ENCODE measurements around the gene USP5. TPM values are rescaled to one million over a fixed set of nuclear protein-coding genes. Genes with fewer than 3 reads are reported as not detected.

USP5 gene
- total RNA-seq, 1 experiment from 2014 or later: 308 TPM

DNA sequence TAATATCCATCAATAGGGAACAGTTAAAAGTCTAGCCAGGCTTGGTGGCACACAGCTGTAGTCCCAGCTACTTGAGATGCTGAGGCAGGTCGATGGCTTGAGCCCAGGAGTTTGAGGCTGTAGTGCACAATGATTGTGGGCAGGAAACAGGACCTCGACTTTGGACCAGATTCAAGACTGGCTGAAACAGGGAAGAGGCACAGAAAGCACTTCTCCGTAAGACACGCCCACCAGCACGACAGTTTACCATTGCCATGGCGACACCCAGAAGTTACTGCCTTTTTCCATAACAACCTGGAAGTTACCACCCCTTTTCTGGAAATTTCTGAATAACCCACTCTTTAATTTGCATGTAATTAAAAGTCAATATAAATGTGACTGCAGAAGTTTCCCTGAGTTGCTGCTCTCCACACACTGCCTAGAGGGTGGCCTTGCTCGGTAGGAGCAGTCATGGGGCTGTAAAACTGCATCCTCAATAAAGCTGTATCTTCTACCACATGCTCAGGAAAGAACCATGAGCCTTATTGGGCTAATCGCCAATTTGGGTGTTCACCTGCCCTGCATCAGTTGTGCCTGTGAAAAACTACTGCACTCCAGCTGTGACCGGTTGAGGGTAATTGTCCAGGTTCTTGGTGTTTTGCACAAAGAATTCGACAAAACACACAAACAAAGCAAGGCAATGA lies 48.0 kb downstream of the USP5 start:
- no peaks in the 10 kb centered on the region for H3K79me2 ChIP-seq (ENCODE audit: low read depth)
- H3K9me3 ChIP-seq (ENCODE audit: insufficient read depth, low read depth): no peaks in the 10 kb centered on the region
- no peak overlapping the region for H3K4me3 ChIP-seq
- TF ChIP-seq EZH2 (IDR thresholded peaks at IDR 0.05; ENCODE audit: low read depth): no peak
- TF ChIP-seq, protein P1, sequence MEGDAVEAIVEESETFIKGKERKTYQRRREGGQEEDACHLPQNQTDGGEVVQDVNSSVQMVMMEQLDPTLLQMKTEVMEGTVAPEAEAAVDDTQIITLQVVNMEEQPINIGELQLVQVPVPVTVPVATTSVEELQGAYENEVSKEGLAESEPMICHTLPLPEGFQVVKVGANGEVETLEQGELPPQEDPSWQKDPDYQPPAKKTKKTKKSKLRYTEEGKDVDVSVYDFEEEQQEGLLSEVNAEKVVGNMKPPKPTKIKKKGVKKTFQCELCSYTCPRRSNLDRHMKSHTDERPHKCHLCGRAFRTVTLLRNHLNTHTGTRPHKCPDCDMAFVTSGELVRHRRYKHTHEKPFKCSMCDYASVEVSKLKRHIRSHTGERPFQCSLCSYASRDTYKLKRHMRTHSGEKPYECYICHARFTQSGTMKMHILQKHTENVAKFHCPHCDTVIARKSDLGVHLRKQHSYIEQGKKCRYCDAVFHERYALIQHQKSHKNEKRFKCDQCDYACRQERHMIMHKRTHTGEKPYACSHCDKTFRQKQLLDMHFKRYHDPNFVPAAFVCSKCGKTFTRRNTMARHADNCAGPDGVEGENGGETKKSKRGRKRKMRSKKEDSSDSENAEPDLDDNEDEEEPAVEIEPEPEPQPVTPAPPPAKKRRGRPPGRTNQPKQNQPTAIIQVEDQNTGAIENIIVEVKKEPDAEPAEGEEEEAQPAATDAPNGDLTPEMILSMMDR (conservative IDR thresholded peaks at IDR 0.05): no peak
- no TSS peak for BruUV-seq (replicated peaks)
- intact Hi-C loops (cut with micrococcal nuclease; ENCODE audit: unreplicated experiment): no loop called here
- no peak overlapping the region for H3K4me2 ChIP-seq
- no peaks in the 10 kb centered on the region for H4K20me1 ChIP-seq (ENCODE audit: insufficient read depth)
- no peak overlapping the region for H2AFZ ChIP-seq
- H3K9me2 ChIP-seq (ENCODE audit: insufficient read depth): no peaks in the 10 kb centered on the region
- H3K36me3 ChIP-seq (ENCODE audit: low read depth): no peaks in the 10 kb centered on the region
- DNase-seq: no peak
- no peaks in the 10 kb centered on the region for H3K27me3 ChIP-seq (ENCODE audit: insufficient read depth, low read depth)
- peaks cover 28% of the 10 kb centered on the region; the same call in 1 of the 2 replicates for H3F3A ChIP-seq (ENCODE audit: insufficient read depth, low read depth)
- CTCF ChIA-PET: no interaction called here
- peaks cover 25% of the 10 kb centered on the region for H3K4me1 ChIP-seq (replicated peaks; ENCODE audit: insufficient read depth)
- no peak overlapping the region for H3K27ac ChIP-seq
- POLR2A ChIA-PET (ENCODE audit: unreplicated experiment): no interaction called here

DNA sequence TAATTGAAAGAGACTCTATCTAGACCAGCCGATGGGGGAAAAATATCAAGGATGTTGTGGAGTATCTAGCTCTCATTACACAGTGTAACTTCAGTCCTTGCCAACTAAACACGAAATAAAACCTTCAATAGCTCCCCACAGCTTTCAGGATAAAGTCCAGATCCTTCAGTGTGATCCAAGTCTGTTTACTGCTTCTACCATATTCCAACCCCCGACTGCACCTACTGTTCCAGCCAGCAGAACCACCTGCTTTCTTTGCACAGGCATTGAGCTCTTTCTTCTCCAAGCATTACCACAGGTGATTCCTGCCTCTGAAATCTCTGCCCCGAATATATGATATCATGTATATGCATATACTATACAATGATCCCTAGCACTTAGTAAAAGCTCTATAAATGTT lies 50.5 kb downstream of the USP5 start:
- CTCF ChIA-PET: interaction anchor here (0.5 to 2.2 kb wide), 4 partner anchors 11 to 751 kb away, joined by 3 to 14 read pairs (median 8); no protein-coding TSS in a partner anchor

DNA sequence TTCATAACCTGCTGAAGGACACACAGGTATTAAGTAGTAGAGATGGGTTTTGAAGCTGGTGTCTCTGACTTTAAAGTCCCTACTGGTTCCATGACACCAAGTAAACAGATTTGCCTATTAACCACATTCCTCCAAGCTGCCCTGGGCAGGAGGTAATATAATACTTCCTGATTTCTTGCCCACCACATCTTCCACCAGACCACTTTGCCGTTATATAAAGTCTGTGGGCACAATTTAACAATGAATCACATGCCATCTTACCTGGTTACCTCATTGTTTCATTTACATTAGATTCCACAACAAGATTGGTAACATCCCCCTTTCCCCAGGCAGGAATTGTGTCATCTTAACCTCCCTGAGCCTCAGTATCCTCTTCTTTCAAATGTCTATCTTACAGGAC lies 51.8 kb downstream of the USP5 start:
- Histone ChIP-seq H3K79me2 (ENCODE audit: low read depth) (no peaks in the 10 kb centered on the region), H3K4me3 (peak overlapping the region; percentile 86; the same call in 1 of the 2 replicates), H3K9me3 (ENCODE audit: insufficient read depth, low read depth) (no peaks in the 10 kb centered on the region), H3F3A (ENCODE audit: insufficient read depth, low read depth) (peaks cover 35% of the 10 kb centered on the region; the same call in 1 of the 2 replicates), H3K9me2 (ENCODE audit: insufficient read depth) (no peaks in the 10 kb centered on the region), H3K36me3 (ENCODE audit: low read depth) (no peaks in the 10 kb centered on the region), H4K20me1 (ENCODE audit: insufficient read depth) (no peaks in the 10 kb centered on the region), H3K4me1 (replicated peaks; ENCODE audit: insufficient read depth) (peaks cover 22% of the 10 kb centered on the region), H3K4me2 (peak overlapping the region; percentile 97), H2AFZ (peak overlapping the region; percentile 97), H3K27ac (0 out of 2 replicates have a peak overlapping the region, but pooled peaks have one; percentile 1), H3K27me3 (ENCODE audit: insufficient read depth, low read depth) (no peaks in the 10 kb centered on the region)
- intact Hi-C loops (cut with micrococcal nuclease; ENCODE audit: unreplicated experiment): loop anchor here (2.0 kb wide), 1 partner anchor 51 kb away; the partner anchor contains the start of gene USP5
- TF ChIP-seq, protein P1 (conservative IDR thresholded peaks at IDR 0.05): no peak
- no peak for TF ChIP-seq EZH2 (IDR thresholded peaks at IDR 0.05; ENCODE audit: low read depth)
- no TSS peak for BruUV-seq (replicated peaks)
- POLR2A ChIA-PET (ENCODE audit: unreplicated experiment): interaction anchor here (0.8 kb wide), 1 partner anchor 57 kb away, joined by 9 read pairs; no protein-coding TSS in a partner anchor
- CTCF ChIA-PET: interaction anchor here (0.8 to 2.2 kb wide), 2 partner anchors 12 to 31 kb away, joined by 3 to 7 read pairs; partner anchors contain the start of gene SPSB2
- peak in 1 of 2 experiments; percentile 84 for DNase-seq

More for the DNA sequence above, 50.5 kb downstream of the USP5 start:
- Histone ChIP-seq H3F3A (ENCODE audit: insufficient read depth, low read depth) (peaks cover 35% of the 10 kb centered on the region; the same call in 1 of the 2 replicates), H3K4me2 (no peak overlapping the region), H3K27me3 (ENCODE audit: insufficient read depth, low read depth) (no peaks in the 10 kb centered on the region), H3K4me1 (replicated peaks; ENCODE audit: insufficient read depth) (peaks cover 22% of the 10 kb centered on the region), H3K79me2 (ENCODE audit: low read depth) (no peaks in the 10 kb centered on the region), H2AFZ (no peak overlapping the region), H3K36me3 (ENCODE audit: low read depth) (no peaks in the 10 kb centered on the region), H3K27ac (no peak overlapping the region), H3K4me3 (no peak overlapping the region), H3K9me3 (ENCODE audit: insufficient read depth, low read depth) (no peaks in the 10 kb centered on the region), H4K20me1 (ENCODE audit: insufficient read depth) (no peaks in the 10 kb centered on the region), H3K9me2 (ENCODE audit: insufficient read depth) (no peaks in the 10 kb centered on the region)
- TF ChIP-seq, protein P1 (conservative IDR thresholded peaks at IDR 0.05): no peak
- TF ChIP-seq EZH2 (IDR thresholded peaks at IDR 0.05; ENCODE audit: low read depth): no peak
- intact Hi-C loops (cut with micrococcal nuclease; ENCODE audit: unreplicated experiment): no loop called here
- DNase-seq: no peak
- no TSS peak for BruUV-seq (replicated peaks)
- POLR2A ChIA-PET (ENCODE audit: unreplicated experiment): interaction anchor here (0.6 kb wide), 1 partner anchor 302 kb away, joined by 3 read pairs; no protein-coding TSS in a partner anchor
